ENCODE data around the gene FAM236D. TPM values are rescaled to one million over a fixed set of nuclear protein-coding genes. Genes with fewer than 3 reads are reported as not detected.

Gene FAM236D
- not detected in 2 replicates for total RNA-seq

GRCh38 chrX:72808110-72808509 is at the start of gene FAM236D:
Gene FAM236D, minus strand, starts transcription at chrX:72808210. Its CDS starts 100 bp downstream, at chrX:72808110.

DNA sequence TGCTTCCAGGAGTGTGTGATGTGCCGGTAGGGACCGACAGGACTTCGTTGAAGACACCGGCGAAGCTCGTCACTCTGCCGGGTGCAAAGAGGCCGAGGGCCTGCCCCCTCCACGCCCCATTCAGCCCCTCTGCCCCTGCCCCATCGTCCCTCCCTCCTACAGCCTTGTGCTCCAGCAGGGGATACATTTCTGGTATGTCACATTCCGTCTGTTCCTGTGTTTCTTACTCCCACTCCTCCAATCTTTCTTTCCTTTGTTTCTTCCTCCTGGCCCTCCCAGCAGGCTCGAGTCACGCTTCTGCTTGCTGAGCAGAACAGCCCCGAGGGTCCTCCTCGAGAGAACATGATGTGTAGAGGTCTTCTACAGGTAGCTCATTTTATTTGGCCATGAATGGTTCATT is 25.4 kb downstream of the FAM236D start, which contains the start of gene FAM236B:
Gene FAM236B, minus strand, starts transcription at position 101 of the 400 bp plus-strand sequence. Its CDS starts 100 bp downstream, at position 1.

DNA sequence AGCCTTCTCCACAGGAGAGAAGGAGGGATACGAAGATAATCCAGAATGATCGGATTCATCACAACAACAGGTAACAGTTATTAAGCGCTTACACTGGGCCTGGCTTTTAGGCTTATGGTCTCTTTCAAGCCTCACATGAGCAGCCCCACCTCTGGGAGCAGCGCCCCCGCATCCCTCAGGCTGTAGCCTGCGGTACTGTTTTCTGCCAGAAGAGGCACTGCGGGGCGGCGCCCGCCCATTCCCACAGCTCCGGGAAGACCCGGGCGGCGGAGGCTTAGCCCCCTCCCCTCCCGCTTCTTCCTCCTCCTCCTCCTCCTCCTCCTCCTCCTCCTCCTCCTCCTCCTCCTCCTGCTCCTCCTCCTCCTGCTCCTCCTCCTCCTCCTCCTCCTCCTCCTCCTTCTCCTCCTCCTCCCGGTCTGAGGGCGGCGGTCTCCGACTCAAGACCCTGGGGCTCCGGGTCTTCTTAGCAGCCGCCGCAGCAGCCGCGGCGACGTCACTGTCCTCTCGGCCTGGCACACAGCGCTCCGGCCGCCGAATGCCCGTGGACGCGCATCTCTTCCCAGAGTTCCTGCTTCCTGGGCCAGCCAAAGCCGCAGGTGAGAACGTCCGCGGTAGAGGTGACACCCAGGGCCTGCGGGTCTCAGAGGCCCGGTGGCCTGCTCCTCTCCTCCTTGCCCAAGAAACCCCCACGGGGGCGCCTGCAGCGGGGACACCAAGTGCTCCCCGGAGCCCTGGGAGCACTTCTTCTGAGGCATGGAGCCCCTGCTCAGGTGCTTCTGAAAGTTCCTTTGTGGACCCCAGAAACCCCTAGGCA is 31.1 kb downstream of the FAM236D start, which contains the start of gene DMRTC1B:
Gene DMRTC1B, plus strand, starts transcription at position 238 of the 814 bp plus-strand sequence. CDS start 68,246 bp downstream, outside the sequence.

Other genes starting within 250 kb of the FAM236D start
- 14.7 and 16.7 TPM in 2 replicates for gene HDAC8, start 235.4 kb downstream of the FAM236D start, total RNA-seq
- 6.1 and 7.6 TPM in 2 replicates for gene PHKA1, start 93.9 kb downstream of the FAM236D start, total RNA-seq
- not detected in 2 replicates for gene DMRTC1B, start 31.3 kb downstream of the FAM236D start, total RNA-seq
- gene FAM236B, start 25.6 kb downstream of the FAM236D start, total RNA-seq: not detected in 2 replicates
- not detected in 2 replicates for gene FAM236C, start 104.4 kb upstream of the FAM236D start, total RNA-seq
- not detected in 2 replicates for gene FAM236A, start 130.0 kb upstream of the FAM236D start, total RNA-seq
- gene DMRTC1, start 135.6 kb upstream of the FAM236D start, total RNA-seq: not detected in 2 replicates
- not detected in 2 replicates for gene PABPC1L2B, start 194.7 kb upstream of the FAM236D start, total RNA-seq

Data from myometrial cell (primary cell).